HG03103 (cell line): ENCODE measurements around the gene TMEM240.
A peak's percentile ranks its signal among the peaks of the same experiment; 100 is the strongest.
"Not testable (repeated sequence)": the region's sequence is repeated elsewhere in the genome, so short reads cannot be mapped to it uniquely, and the experiment has no call there.

Source experiments
- ATAC-seq: cut with Tn5 transposase; IDR thresholded peaks from one replicate; pipeline ENCODE4 v1.9.1; 2021; ENCODE audit warnings: low read depth; ENCODE audit not compliant: unreplicated experiment

Gene TMEM240

DNA sequence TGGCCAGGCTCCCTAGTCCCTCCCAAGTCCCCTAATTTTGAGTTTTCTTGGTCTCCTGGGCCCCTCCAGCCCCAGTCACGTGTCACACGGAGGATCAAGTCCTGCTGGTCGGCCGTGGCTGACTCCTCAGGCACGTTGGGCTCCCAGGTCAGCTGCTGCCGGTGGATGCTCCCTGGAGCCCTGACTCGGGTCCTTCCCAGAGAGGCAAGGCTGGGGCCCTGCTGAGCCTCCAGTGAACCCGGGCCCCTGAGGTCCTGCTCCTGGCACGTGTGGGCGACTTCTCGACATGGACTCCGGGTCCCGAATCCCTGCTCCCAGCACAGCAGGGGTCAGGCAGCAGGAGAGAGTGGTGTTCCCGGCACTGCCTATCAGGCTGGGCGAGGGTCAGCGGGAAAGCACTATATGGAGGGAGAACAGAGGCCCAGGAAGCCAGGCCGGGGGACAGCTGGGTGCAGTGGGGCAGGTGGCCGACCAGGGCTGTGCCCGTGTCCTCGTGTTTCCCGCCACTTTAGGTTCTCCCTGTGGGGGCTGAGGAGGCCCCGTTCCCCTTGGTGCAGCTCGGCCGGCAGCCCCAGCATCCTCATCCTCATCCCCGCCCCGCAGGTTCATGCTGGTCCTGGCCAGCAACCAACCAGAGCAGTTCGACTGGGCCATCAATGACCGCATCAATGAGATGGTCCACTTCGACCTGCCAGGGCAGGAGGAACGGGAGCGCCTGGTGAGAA lies 13.2 kb downstream of the TMEM240 start:
- no peak for ATAC-seq

DNA sequence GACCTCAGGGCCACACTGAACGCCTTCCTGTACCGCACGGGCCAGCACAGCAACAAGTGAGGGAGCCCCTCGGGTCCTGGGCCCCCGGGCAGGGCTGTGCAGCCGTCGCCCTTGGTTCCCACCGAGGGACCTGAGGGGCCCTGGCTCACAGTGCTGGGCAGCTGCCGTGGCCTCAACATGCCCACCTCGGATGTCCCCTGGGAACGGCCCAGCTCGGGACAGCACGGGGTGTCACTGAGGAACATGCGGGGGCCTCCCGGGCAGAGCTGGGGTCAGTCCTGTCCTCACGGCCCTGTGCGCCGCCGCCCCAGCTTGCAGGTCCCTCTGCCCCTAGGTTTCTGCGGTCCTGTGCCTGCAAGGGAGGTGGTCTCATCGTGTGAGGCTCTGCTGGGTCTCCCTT lies 13.9 kb downstream of the TMEM240 start:
- not testable (repeated sequence) for ATAC-seq

DNA sequence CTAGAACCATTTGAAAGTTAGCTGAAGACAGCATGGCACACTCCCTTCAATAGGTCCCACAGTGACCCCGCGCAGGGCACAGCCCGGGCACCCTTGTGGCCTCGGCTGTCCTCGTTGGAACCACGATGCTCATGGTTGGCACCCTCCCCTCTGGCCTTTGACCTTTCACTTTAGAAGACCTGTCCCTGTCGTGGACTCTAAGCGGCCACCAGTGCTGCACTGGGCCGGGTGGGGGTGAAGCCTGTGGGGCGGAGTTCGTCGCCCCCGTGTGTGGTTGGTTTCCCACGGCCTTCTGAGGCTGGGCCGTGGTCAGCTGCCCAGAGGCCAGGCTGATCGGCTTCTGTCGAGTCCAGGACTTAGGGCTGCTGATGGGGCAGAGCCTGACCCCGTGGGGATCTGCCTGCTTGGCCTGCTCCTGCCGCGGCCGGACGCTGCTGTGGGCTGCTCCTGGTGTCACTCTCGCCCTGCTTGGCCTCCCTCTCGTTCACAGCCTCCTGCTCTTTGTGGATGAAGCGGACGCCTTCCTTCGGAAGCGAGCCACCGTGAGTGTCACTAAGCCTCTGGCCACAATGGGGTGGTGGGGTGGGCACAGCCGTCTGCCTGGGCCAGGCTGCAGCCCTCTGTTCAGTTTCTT lies 15.6 kb downstream of the TMEM240 start:
- not testable (repeated sequence) for ATAC-seq

DNA sequence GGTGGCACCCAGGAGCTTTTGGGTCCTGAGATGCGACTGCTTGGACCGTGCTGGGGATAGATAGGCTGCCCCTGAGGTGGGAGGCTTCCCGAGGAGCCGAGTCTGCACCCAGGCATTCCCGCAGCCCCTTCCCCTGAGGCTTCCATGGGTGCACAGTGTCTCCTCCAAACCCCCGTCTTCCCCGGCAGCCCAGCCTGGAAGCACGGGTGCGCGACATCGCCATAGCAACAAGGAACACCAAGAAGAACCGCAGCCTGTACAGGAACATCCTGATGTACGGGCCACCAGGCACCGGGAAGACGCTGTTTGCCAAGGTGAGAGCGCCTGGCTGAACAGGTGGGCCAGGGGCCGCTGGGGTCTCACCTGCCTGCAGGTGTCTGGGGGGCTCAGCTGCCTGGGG lies 16.8 kb downstream of the TMEM240 start:
- ATAC-seq = not testable (repeated sequence)

DNA sequence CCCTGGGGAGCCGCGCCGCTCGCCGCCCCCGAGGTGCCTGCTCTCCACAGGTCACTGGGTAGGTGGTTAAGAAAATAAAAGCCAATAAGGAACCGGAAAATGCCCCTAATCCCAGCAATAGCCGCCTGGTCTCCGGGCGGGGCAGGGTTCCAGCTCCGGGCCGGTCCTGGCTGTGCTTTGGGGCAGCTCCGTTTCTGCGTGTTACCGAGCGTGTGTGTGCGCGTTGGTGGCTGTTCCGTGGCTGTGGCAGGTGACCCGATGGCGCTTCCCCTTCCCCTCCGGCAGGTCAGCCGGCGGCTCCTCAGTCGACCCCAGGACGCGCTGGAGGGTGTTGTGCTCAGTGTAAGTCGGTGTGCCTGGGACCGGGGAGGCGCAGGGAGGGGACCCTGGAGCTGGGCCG lies 17.2 kb downstream of the TMEM240 start:
- ATAC-seq = not testable (repeated sequence)

- ATAC-seq = not testable (repeated sequence)
These were observed 17.9 kb downstream of the TMEM240 start for GRCh38 chr1:1522536-1522935.

DNA sequence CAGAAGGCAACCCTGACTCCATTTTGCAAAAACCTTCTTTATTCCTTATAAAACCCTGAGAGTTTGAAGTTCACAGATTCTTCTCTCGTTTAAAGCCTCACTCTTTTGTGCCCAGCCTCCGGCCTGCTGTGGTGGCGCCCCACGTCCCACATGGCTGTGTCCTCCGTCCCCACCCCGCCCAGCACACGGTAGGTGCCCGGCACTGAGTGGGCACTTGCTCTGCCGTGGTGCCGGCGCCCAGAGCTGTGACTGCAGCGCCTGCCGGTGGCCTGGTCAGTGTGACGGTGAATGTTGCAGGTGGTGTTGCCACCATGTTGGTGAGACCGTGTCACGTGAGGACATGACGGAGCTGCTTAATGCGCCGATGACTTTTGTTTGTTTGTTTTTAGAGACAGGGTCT lies 19.1 kb downstream of the TMEM240 start:
- ATAC-seq = no peak

- not testable (repeated sequence) for ATAC-seq
These were observed 20.5 kb downstream of the TMEM240 start for GRCh38 chr1:1519805-1520505.

- ATAC-seq = not testable (repeated sequence)
These were observed 21.8 kb downstream of the TMEM240 start for GRCh38 chr1:1518621-1519007.

GRCh38 chr1:1517973-1518620 lies 22.3 kb downstream of the TMEM240 start:
- ATAC-seq = no peak

DNA sequence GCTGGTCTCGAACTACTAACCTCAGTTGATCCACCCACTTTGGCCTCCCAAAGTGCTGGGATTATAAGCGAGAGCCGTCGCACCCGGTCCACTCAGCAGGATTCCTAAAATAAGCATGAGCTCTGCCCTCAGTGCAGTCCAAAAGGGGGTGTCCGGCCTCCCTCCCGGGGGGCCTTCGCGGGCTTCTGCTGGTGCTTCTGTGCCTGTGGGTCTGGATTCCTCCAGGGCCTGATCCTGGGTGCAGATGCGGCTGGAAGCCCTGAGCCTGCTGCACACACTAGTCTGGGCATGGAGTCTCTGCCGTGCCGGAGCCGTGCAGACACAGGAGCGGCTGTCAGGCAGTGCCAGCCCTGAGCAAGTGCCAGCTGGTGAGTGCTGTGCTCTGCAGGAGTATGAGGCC lies 23.5 kb downstream of the TMEM240 start:
- ATAC-seq = not testable (repeated sequence)

DNA sequence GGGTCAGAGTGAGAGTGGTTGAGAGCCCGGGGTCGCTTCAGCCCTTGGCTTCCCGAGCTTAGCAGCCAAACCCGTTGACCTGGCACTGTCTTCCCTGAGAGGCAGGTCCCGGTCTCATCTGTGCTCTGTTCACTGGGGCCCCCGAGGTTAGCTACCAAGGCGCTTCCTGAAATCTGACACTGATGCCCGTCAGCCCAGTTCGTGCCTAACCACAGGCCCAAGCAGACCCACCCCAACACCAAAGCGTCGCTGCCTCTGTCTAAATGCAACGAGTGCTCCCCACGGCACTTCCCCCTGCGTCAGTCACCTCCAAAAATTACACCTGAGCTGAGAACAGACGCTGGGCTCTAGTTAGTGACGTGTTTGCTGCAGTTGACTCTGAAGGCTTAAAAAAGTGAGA lies 26.0 kb downstream of the TMEM240 start:
- not testable (repeated sequence) for ATAC-seq

- ATAC-seq = not testable (repeated sequence)
These were observed 26.7 kb downstream of the TMEM240 start for GRCh38 chr1:1513675-1514074.

DNA sequence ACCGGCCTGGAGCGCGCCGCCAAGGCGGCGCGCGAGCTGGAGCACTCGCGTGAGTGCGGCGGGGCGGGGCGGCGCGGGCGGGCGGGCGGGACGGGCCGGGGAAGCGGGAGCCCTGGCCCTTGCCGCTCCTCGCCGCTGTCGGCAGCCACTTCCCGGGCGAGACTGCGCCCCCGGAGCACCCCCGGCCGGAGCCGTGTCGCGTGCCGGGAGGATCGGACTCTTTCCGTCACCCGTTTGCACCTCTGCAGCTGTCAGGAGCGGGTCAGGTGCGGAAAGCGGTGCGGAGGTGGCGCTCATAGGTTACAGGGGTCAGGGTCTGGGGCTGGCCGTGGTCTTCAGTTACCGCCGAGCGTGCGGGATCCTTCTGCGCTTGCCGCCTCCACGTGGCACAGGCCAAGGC lies 28.0 kb downstream of the TMEM240 start:
- not testable (repeated sequence) for ATAC-seq

GRCh38 chr1:1511533-1512285 lies 28.7 kb downstream of the TMEM240 start, which contains the start of gene ATAD3A:
Gene ATAD3A, plus strand, starts transcription at chr1:1512162. Its CDS starts 107 bp downstream, at chr1:1512269.
- ATAC-seq = peak; percentile 62

GRCh38 chr1:1510912-1511532 lies 29.4 kb downstream of the TMEM240 start:
- no peak for ATAC-seq

- not testable (repeated sequence) for ATAC-seq
These were observed 31.0 kb downstream of the TMEM240 start for GRCh38 chr1:1509465-1509850.

DNA sequence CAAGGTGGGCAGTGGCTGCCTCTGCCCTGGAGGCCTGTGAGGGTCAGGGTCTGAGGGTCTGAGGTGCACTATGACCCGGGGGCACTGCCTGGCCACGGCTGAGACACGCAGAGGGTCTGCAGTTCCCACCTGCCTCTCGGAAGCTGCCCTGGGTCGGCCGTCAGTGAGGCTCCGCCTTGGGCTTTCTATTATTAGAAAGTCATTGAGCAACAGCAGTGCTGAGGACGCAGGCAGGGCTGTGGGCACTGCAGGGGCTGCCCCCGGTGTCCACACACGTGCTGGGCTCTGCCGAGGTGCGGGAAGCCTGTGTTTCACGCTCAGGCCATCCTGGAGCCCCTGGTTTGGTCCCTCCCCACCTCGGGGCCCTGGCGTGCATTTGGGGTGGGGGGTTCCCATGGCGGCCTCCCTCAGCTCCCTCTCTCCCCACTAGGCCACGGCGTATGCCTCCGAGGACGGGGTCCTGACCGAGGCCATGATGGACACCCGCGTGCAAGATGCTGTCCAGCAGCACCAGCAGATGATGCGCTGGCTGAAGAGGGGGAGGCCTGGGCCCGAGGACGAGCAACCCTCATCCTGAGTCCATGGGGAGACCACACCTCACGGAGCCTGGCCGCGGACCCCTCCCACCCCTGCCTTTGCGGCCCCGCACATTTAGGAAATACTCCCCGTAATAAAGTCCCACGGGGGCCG lies 31.5 kb downstream of the TMEM240 start:
- ATAC-seq = not testable (repeated sequence)

GRCh38 chr1:1507305-1507704 lies 33.1 kb downstream of the TMEM240 start:
- no peak for ATAC-seq
